Raji (cell line): ENCODE measurements around the gene TRIM58.

Experiments
- POLR2A ChIP-seq: IDR thresholded peaks from 2 replicates; pipeline ENCODE4 v1.6.1; 2011; ENCODE audit warnings: low read depth, low read length, control low read depth; ENCODE audit not compliant: insufficient read depth

Gene TRIM58

DNA sequence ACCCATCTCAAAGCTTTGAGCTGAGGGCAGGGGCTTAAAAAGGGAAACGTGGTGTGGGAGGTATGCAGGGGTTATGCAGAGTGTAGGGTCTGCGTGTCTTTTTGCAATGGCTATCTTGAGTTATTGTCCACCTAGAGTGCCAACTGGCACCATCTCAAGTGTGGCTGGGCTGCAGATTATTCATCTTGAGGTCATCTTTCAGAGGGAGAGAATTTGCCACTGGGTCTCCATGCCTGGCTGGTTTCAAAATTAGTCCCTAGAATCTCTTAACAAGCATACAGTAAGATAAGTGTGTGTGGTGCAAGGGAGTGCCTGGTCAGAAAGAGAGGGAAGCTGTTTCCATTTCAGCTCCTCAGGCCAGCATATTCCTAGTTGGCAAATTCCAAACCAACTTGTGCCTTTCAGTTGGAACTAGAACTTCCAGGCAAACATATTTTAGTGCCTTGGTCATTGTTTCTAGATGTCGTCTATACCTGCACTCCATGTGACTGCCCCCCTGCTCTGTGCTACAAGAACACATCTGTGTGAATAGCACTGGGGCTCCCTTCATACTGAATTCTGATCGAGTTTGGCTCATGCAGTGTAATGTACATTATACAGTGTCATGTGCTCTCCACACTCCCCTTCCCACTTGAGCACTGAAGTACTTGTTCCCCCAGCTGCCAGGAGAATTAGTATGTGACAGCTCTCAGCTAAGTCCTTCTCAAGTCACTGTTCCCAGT lies 58.1 kb downstream of the TRIM58 start:
- TF ChIP-seq POLR2A: no peak

DNA sequence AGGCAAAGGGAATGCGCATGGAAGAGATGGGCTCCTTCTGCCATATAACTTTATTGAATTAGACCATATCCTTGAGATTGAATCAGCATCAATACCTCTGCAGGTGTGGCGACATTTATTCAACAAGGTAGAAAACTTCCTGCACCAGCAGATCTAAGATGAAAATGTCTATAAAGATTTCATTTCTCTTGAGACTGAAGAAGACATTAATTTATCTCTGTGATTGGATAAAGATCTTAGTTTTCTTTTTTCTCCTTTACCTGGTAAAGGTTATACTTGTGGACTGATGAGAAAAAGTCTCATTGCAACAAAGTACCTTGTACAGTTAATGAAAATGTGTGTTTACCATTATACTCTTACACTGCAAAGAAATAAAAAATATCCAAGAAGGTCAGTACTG lies 63.0 kb downstream of the TRIM58 start, which contains the start of gene OR2T8:
OR2T8 (plus strand) TSS at position 301 of the 400 bp plus-strand sequence. CDS start 766 bp downstream, outside the sequence.
- no peak for TF ChIP-seq POLR2A

DNA sequence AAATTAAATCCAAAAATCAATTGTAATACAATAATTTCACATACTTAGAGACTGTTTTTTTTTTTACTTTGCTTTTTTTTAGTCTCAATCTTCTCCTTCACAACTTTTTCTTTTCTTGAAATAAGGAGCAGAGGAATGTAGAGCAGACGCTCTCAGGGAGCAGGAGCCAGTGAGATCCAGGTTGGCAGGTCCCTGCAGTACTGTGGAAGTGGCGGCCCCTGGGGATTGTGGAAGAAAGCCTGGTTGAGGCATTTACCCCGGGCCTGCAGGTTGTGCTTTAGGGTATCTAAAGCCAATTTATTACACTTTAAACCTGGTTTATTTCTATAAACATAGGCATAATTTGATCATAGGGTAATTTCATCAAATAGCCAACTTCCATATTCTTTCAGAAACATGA lies 67.0 kb downstream of the TRIM58 start:
- TF ChIP-seq POLR2A: no peak

DNA sequence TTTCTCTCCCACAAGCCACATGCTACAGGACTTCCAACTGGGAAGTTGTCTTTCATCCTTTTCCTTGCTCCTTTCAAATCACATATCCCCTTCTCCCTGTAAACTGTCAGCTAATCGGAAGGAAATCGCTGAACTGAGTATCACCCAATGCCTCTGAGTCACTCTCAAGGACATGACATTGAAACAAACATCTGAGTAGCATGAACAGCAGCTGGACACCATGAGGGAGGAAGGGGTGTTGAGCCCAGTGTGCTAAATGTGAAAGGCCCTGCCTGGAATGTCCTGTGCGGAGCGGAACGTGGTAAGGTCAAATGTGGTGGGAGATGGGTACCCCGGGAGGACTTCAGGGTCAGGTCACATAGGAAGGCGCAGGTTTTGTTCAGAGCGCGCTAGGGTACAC lies 67.9 kb downstream of the TRIM58 start, which contains the start of gene OR2AJ1:
OR2AJ1 (plus strand) TSS at position 22 of the 400 bp plus-strand sequence. CDS start 8,880 bp downstream, outside the sequence.
- TF ChIP-seq POLR2A: no peak
